HG03521 (cell line): ENCODE measurements around the gene TCEAL4.
"Not testable (repeated sequence)": the region's sequence is repeated elsewhere in the genome, so short reads cannot be mapped to it uniquely, and the experiment has no call there.

ENCODE experiments used
- ATAC-seq: cut with Tn5 transposase; IDR thresholded peaks from one replicate; pipeline ENCODE4 v1.9.1; 2021; ENCODE audit warnings: mild to moderate bottlenecking, moderate library complexity; ENCODE audit not compliant: unreplicated experiment

The TCEAL4 gene

DNA sequence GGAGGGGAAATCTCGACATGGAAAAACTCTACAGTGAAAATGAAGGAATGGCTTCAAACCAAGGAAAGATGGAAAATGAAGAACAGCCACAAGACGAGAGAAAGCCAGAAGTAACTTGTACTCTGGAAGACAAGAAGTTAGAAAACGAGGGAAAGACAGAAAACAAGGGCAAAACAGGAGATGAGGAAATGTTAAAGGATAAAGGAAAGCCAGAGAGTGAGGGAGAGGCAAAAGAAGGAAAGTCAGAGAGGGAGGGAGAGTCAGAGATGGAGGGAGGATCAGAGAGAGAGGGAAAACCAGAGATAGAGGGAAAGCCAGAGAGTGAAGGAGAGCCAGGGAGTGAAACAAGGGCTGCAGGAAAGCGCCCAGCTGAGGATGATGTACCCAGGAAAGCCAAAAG lies 1.3 kb downstream of the TCEAL4 start:
- no peak for ATAC-seq

DNA sequence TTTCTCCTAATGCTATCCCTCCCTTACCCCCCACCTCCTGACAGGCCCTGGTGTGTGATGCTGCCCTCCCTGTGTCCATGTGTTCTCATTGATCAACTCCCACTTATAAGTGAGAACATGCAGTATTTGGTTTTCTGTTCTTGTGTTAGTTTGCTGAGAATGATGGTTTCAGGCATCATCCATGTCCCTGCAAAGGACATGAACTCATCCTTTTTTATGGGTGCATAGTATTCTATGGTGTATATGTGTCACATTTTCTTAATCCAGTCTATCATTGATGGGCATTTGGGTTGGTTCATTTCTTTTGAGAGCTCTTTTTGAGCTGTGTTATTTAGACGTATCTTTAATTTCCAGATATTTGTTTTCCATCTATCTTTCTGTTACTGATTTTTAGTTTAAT lies 7.0 kb downstream of the TCEAL4 start:
- ATAC-seq: not testable (repeated sequence)

DNA sequence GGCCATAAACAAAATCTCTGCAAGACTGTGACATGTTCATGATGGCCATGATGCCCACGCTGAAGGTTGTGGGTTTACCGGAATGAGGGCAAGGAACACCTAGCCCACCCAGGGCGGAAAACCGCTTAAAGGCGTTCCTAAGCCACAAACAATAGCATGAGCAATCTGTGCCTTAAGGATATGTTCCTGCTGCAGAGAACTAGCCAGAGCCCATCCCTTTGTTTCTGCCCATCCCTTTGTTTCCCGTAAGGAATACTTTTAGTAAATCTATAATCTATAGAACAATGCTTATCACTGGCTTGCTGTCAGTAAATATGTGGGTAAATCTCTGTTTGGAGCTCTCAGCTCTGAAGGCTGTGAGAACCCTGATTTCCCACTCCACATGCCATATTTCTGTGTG lies 9.9 kb downstream of the TCEAL4 start:
- ATAC-seq: not testable (repeated sequence)

DNA sequence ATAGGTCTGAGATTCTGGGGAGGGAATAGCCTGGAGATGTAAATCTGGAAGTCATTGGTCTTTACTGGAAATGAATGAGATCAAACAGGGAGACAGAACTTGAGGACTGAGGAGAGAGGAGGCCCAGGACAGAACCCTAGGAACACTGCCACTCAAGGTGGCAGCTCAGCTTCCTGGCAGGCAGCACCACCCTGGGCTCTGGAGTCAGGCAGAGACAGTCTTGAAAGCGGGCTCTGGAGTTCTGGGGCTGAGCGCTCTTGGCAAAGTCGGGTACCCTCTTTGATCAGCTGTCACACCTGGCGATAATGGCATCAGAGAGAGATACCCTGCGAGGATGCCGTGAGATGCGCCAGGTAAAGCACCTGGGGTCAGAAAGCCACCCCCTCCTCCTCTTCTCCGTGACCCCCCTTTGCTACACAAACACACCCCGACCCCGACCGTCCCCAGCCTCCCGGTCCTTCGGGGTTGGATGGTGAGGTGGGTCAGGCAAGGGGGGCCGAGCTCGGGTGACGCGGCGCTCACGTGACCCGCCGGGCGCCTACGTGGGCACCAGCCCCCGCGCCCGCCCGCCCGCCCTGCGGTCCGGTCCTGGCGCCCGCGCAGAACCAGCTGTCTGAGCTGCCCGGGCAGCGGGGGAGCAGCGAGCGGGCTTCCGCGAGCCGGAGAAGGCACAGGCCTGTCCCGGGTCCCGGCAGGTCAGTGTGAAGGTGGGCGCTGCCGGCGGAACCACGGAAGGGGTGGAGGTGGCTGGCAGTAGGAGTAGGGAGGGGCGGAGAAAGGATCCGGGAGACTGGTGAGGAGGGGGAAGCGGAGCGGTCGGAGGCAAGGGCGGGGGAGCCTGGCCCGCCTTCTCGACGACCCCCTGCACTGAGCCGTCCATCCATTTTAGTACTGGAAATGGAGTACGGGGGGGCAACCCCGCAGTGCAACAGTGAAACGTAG lies 22.3 kb downstream of the TCEAL4 start, which contains the start of gene TCEAL3:
TSS of gene TCEAL3 (plus strand) at position 600 of the 942 bp plus-strand sequence. CDS start 1,102 bp downstream, outside the sequence.
- ATAC-seq: peak; percentile 49

DNA sequence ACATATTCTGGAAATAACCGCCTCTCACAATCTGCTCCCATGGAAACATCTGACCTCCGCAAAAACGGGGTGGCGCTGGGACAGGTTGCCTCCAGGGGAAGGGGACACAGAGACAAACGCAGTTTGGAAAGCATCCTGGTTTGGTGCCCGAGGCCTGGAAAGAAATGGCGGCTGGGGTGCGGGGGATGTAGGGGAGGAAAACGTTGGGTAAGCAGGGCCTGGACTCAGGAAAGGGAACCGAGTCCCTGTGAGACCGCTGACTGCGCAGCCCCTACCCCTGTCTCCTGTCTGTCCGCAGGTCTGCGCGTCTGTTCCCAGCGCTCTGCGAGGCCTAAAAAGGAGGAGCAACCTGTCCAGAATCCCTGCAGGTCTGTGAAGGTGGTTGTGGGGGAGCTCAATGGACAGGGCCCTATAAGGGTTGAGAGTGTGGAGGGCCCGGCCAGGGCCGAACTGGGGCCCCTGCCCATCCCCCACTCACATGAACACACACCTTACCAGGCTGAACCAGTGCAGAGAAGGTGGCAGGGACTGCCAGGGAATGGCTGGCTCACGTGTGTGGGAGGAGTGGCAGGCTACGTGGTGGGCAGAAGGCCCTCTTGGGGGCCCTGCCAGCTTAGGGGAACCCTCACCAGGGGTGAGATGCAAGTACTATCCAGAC lies 23.1 kb downstream of the TCEAL4 start:
- peak; percentile 32 for ATAC-seq

DNA sequence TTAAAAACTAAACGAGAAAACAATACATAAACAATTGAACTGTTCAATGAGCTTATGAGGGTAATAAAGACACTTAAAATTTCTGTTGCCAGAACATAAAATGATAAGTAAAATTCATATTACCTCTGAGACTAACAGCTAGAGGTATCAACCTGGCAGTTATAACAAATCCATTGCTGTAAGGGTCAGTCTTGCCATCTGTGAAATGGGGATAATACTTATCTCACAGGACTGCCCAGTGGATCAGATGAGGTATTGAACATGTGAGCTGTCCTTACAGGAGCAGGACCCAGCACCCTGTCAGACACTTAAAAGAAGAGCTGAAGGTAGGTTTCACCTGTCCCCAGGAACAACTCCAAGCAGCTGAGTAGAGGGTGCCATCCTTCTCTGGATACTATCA lies 25.0 kb downstream of the TCEAL4 start:
- no peak for ATAC-seq

DNA sequence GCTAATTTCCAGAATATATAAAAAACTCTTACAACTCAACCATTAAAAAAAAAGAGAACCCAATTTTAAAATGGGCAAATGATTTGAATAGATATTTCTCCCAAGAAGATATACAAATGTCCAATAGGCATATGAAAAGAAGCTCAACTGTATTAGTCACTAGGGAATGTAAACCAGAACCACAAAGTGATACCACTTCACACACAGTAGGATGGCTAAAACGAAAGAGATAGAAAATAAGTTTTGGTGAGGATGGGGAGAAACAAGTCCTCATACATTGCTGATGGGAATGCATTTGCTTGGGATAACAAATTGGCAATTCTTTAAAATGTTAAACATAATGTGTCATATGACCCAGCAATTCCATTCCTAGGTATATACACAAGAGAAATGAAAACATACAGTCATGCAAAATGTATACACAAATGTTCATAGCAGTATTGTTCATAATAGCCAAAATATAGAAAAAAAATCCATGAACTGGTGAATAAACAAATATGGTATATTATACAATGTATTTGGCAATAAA lies 28.1 kb downstream of the TCEAL4 start:
- no peak for ATAC-seq

DNA sequence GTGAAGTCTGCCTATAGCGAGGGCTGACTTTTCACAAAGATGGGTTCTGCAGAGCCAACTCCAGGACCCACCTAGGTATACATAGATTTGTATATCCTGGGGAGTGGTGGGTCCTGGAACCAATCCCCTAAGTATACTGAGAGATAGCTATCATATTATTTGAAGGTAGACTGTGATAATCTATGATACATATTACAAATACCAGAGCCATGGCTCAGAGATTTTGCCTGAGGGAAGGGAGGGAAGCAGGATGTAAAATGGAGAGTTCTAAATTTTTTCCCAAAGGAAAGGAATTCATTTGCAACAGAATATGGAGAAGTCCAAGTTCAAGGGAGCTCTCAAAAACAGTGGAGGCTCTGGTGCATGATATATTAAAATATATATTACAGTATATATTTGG lies 29.7 kb downstream of the TCEAL4 start:
- ATAC-seq: no peak

DNA sequence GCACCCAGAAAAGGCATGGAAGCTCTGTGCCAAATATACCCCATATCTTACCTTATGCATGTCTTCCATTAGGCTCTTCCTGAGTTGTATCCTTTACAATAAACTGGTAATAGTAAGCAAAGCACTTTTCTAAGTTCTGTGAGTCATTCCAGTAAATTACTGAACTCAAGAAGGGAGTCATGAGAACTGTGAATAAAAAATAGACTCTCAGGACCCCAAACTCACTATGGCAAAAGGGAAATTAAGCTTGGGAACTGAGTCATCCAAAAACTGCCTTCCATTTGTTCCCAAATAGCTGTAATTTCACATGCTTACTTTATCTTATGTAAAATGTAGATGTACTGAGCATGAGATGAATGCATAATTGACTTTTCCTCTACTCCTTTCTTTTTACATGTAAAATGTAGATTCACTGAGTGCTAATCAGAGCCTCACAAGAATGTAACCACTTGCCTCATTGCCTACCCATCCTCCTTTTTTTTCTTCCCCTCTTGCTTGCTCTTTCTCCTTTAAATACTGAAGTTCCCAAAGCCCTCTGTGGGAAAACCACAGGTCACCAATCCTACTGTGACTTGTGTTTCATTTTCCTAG lies 30.6 kb downstream of the TCEAL4 start:
- no peak for ATAC-seq

DNA sequence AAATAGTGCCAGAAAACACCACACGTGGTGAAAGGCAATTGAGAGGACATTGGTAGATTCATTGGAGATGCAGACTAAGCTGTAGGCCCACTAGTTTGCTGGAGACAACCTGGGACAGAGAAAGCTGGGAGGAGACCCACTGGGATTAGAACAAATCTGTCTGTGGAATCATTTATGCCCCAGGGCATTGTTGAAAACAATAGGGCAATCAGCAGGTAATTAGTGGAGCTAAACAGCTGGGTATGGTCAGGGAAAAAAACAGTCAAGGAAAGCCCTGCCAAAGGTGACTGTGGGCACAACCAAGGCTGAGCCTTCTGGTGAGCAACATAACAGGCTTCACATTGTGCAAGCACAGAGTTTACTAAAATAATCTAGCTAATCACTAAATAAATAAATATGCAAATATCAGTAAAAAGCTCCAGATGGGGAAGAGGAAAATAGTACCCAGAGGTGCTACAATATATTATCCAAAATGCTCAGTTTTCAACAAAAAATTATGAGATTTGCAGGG lies 31.4 kb downstream of the TCEAL4 start:
- ATAC-seq: no peak

DNA sequence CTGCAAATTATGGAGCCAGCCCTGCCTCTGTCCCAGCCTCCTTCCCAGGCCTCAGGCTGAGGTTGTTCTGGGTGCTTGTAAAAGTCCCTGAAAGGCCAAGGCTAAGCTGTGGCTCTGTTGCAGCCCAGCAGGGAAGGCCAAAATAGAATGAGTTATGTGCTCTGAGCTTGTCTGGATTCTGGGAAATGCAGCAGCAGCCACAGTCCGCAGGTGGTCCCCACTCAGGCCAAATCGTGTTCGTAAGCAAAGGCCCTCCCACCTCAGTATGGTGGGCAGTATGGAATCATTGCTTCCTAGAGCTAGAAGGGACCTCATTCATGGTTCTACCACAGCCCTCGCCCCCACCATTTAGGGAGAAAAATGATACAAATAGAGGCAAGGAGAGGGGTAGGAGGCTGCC lies 38.8 kb downstream of the TCEAL4 start:
- no peak for ATAC-seq

DNA sequence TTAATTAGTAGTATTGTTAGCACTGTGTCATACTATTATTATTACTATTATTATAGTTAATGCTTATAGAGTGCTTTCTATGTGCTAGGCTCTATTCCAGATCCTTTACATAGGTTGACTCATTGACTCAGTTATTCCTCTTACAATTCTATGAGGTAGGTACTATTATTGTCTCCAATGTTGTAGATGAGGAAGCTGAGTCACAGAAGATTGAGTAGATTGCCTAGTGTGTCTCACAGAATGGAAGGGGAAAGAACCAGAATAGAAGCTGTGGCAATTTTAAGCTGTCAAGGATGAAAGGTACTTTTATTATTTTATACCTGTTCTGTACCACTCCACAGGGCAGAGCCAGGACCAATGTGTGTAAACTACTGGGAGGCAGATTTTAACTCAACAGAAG lies 41.5 kb downstream of the TCEAL4 start:
- no peak for ATAC-seq

DNA sequence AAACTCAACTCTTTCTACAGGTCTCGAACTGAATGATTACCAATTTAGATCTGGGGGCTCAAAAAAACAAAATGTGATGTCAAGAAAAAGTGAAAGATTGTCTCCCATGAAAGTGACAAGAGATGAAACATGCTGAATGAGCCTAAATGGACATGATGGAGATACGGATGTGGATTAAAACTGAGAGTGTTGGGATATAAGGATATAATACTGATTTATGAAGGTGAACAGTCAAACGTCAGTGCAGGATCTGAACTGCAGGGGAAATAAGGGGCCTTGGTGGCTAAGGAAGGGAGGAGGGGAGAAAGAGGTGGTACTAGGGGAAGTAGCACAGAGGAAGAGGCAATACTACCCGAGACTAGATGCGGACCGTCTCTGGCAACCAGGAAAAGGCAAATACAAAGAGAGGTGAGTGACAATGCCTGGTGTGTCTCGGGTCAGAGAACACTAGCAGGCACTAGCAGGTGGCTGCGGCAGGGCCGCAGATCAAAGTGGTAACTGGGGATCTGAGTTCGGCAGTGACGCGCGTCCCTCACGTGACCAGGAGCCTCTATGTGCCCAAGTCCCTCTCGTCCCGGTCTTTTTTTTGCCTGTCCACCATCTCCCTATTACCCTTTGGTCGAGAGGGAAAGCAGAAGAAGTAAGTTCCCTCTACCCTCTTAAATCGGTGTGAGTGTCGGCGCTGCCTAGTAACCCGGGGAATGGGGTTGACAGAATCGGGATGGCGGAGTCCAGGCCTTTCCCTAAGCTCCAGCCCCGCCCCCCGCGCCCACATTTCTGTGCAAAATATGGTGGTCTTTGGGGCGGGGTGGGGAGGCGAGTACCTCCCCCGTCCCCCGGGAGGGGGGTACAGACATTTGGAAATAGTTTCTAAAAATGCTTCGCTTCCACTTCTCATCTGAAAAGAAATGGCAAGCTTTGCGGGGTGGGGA lies 43.3 kb downstream of the TCEAL4 start, which contains the start of gene TCEAL1:
TSS of gene TCEAL1 (plus strand) at position 590 of the 932 bp plus-strand sequence. CDS start 942 bp downstream, outside the sequence.
- peak; percentile 58 for ATAC-seq

DNA sequence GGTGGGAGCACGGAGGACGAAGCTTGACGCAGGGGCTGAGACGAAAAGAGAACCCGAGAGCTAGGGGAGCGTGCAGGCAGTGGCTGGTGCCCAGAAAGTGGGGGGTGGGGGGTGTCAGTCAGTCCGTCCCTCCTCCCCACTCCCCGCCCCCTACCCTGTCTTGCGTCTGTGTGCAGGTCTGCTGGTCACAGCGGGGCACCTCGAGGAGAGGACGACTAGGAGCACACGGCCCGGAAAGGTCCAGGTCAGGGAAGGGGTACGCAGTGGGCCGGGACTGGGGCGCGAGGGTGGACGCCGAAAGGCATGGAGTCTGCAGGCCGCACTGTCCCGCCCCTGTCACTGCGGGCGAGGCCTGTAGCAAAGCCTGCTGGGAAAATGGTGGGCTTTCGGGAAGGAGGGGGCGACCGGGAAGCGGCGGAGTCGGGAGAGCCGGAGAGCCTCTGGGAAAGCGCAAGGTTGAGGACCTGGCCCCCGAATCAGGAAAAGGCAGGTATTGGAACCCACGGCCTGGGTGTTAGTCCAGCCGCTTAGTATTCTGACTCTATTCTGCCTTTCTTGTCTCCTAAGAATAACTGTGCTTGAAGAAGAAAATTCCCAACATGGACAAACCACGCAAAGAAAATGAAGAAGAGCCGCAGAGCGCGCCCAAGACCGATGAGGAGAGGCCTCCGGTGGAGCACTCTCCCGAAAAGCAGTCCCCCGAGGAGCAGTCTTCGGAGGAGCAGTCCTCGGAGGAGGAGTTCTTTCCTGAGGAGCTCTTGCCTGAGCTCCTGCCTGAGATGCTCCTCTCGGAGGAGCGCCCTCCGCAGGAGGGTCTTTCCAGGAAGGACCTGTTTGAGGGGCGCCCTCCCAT lies 44.2 kb downstream of the TCEAL4 start:
- peak; percentile 37 for ATAC-seq

DNA sequence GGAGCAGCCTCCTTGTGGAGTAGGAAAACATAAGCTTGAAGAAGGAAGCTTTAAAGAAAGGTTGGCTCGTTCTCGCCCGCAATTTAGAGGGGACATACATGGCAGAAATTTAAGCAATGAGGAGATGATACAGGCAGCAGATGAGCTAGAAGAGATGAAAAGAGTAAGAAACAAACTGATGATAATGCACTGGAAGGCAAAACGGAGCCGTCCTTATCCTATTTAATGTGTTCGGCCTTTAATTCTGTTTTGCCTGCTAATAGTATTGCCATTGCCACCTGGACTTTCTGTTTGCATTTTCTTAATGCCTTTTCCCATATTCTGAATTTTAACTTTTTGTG lies 44.8 kb downstream of the TCEAL4 start:
- no peak for ATAC-seq

DNA sequence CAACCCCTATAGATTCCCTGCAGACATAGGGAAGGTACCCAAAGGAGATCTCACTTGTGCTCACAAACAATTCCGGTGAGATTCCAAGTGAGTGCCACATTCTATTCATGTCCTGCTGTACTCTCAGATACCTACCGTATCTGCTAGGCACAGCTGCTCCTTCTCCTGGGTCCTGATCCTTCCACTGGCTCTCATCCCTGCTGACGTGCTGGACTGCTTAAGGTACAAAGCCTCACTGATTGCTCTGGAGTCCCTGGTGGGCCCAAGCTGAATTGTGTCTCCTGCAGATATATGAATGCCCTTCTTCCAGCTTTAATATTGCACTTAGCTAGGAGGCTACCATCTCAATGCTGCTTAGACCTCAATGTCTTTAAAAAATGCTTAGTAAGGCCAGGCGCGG lies 45.8 kb downstream of the TCEAL4 start:
- no peak for ATAC-seq

DNA sequence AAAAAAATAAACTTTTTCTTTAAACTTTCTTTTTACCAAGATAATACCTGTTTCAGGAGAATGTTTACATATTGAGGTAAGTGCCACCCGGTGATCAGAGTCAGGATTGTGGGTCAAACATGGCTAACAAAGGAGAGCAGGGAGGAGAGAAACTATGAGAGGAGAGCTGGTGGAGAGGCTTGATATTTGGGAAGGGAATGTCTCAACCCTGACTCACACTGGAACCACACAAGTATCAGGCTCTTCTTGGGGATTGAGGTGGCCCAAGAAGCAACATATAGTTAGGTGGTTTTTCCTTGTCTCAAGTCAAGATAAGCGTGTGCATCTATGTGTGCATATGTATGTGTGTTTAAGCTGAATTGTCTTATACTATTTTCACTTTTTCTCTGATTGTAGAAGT lies 50.1 kb downstream of the TCEAL4 start:
- no peak for ATAC-seq
